DOHH2 (cell line): ENCODE results near the gene FGGY.

Experiments
- H3F3A ChIP-seq: fragments of 200-600 bp; sonication (generic), shearing (Covaris generic); 2 replicates; pipeline ENCODE4 v1.6.0; 2016; ENCODE audit warnings: antibody characterized with exemption, mild to moderate bottlenecking; ENCODE audit not compliant: control insufficient read depth, insufficient read depth
- H3K27ac ChIP-seq: fragments of 200-600 bp; sonication (generic); 2 replicates; pipeline ENCODE4 v1.5.1; 2014; ENCODE audit warnings: low read depth, mild to moderate bottlenecking, low read length, moderate library complexity
- H3K27me3 ChIP-seq: fragments of 200-600 bp; sonication (generic); 2 replicates; pipeline ENCODE4 v1.6.1; 2014; ENCODE audit warnings: mild to moderate bottlenecking, low read length, mixed read lengths; ENCODE audit not compliant: control insufficient read depth
- H3K36me3 ChIP-seq: fragments of 200-600 bp; sonication (generic); 2 replicates; pipeline ENCODE4 v1.6.1; 2014; ENCODE audit warnings: mild to moderate bottlenecking, low read length, moderate library complexity, mixed read lengths; ENCODE audit not compliant: control insufficient read depth
- H3K4me1 ChIP-seq: fragments of 200-600 bp; sonication (generic); 2 replicates; pipeline ENCODE4 v1.6.1; 2014; ENCODE audit warnings: mild to moderate bottlenecking, low read length, mixed read lengths; ENCODE audit not compliant: control insufficient read depth
- H3K4me2 ChIP-seq: fragments of 200-600 bp; sonication (generic); 2 replicates; pipeline ENCODE4 v1.6.0; 2014; ENCODE audit warnings: mild to moderate bottlenecking, low read length, moderate library complexity
- H3K4me3 ChIP-seq: fragments of 200-600 bp; sonication (generic); 2 replicates; pipeline ENCODE4 v1.5.1; 2014; ENCODE audit warnings: mild to moderate bottlenecking, low read length, mixed read lengths
- H3K79me2 ChIP-seq: fragments of 200-600 bp; sonication (generic); 2 replicates; pipeline ENCODE4 v1.6.1; 2014; ENCODE audit warnings: mild to moderate bottlenecking, low read length, mixed read lengths; ENCODE audit not compliant: control insufficient read depth
- H3K9me2 ChIP-seq: fragments of 200-600 bp; sonication (generic); replicated peaks from 2 replicates; pipeline ENCODE4 v1.6.1; 2014; ENCODE audit warnings: mild to moderate bottlenecking, low read length, mixed read lengths; ENCODE audit not compliant: control insufficient read depth
- H3K9me3 ChIP-seq: fragments of 200-600 bp; sonication (generic); 2 replicates; pipeline ENCODE4 v1.6.1; 2014; ENCODE audit warnings: antibody characterized with exemption, low read length, mixed read lengths; ENCODE audit not compliant: control insufficient read depth, insufficient read depth
- H4K20me1 ChIP-seq: fragments of 200-600 bp; sonication (generic); 2 replicates; pipeline ENCODE4 v1.6.0; 2014; ENCODE audit warnings: low read depth, mild to moderate bottlenecking, antibody characterized with exemption, low read length, moderate library complexity; ENCODE audit not compliant: control insufficient read depth, insufficient read depth
- EZH2phosphoT487 ChIP-seq: fragments of 200-600 bp; sonication (generic); IDR thresholded peaks from 2 replicates; pipeline ENCODE4 v1.6.1; 2017; ENCODE audit warnings: borderline replicate concordance, mild to moderate bottlenecking, antibody characterized with exemption, low read length, moderate library complexity, mixed read lengths
- TF ChIP-seq, protein P1 (sequence below): fragments of 200-600 bp; sonication (generic); IDR thresholded peaks from one replicate; pipeline ENCODE4 v1.5.1; 2014; ENCODE audit warnings: antibody characterized with exemption, mild to moderate bottlenecking, low read depth, low read length; ENCODE audit not compliant: poor library complexity, severe bottlenecking

Gene FGGY

DNA sequence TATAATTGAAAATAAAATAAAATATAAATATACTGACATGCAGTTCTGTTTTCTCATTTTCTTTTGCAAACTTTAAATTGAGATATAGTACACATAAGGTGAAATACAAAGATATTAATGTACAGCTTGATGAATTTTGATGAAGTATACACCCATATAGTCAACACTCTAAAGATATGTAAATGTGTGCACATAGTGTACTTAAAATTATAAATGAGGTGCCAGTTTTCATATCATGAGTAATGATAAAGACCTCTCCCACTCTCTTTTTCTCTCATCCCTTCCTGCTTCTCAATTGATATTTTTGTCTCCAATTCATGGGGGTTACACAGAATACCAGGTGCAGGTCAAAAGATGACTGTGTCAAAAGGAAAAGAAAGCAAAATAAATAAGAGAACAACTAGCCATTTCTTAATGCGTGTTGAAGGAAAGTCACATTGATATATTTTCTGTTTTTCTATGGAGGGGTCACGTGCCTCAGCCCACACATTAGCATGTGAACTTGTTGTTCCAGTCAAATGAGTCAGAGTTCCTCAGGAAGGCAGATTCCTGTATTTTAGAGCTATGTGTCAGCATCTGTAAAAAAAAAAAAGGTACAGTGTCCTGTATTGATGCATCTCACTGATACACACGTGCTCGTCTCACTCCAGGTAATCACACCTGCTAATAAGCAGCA is 453.6 kb downstream of the FGGY start:
- Histone ChIP-seq H3K9me2 (no peaks in the 10 kb centered on the region), H3K9me3 (no peaks in the 10 kb centered on the region), H3F3A (no peaks in the 10 kb centered on the region), H3K4me2 (no peak overlapping the region), H3K27ac (no peak overlapping the region), H3K4me3 (no peak overlapping the region), H4K20me1 (no peaks in the 10 kb centered on the region), H3K79me2 (no peaks in the 10 kb centered on the region), H3K27me3 (no peaks in the 10 kb centered on the region), H3K36me3 (no peaks in the 10 kb centered on the region), H3K4me1 (peaks cover 4% of the 10 kb centered on the region)
- TF ChIP-seq, protein P1, sequence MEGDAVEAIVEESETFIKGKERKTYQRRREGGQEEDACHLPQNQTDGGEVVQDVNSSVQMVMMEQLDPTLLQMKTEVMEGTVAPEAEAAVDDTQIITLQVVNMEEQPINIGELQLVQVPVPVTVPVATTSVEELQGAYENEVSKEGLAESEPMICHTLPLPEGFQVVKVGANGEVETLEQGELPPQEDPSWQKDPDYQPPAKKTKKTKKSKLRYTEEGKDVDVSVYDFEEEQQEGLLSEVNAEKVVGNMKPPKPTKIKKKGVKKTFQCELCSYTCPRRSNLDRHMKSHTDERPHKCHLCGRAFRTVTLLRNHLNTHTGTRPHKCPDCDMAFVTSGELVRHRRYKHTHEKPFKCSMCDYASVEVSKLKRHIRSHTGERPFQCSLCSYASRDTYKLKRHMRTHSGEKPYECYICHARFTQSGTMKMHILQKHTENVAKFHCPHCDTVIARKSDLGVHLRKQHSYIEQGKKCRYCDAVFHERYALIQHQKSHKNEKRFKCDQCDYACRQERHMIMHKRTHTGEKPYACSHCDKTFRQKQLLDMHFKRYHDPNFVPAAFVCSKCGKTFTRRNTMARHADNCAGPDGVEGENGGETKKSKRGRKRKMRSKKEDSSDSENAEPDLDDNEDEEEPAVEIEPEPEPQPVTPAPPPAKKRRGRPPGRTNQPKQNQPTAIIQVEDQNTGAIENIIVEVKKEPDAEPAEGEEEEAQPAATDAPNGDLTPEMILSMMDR: no peak

DNA sequence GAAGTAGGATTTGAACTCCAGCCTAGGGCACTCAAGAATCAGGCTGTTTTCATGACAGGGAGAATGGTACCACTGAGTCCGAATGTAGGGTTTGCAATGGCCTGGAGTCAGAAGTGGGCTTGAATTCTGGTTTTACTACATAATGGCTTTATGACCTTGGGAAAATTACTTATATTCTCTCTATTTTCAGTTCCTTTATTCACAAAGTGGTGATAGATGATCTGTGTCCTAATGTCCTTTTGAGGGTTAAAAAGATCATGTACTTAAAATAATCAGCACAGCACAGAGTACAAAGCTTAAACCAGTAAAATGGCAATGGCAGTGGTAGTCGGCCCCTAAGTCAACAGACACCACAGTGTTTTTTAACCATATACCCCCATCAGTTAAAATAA is 454.1 kb downstream of the FGGY start:
- H3K9me2 ChIP-seq: no peaks in the 10 kb centered on the region
- H3K4me3 ChIP-seq: no peak overlapping the region
- peaks cover 4% of the 10 kb centered on the region for H3K4me1 ChIP-seq
- no peak for TF ChIP-seq EZH2phosphoT487
- TF ChIP-seq, protein P1: no peak
- no peaks in the 10 kb centered on the region for H3K36me3 ChIP-seq
- no peak overlapping the region for H3K27ac ChIP-seq
- no peaks in the 10 kb centered on the region for H3K79me2 ChIP-seq
- no peak overlapping the region for H3K4me2 ChIP-seq
- no peaks in the 10 kb centered on the region for H3F3A ChIP-seq
- no peaks in the 10 kb centered on the region for H4K20me1 ChIP-seq
- no peaks in the 10 kb centered on the region for H3K9me3 ChIP-seq
- H3K27me3 ChIP-seq: no peaks in the 10 kb centered on the region

DNA sequence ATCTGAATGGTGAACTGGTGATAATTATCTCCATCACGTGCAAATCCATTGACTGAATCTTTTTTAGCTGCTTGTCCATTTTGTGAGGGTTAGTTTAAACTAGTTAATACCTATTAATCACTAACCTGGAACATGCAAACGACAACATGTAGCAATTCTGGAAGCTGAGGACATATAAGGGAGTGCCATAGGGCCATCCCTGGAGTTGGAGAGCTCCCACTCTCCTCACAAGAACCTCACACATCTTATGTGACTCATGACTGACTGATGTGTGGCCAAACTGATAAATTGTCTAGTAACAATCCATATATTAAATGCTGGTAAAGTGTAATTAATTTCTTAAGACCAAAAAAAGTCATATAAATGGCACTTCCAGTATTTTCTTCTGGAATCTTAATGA is 454.9 kb downstream of the FGGY start:
- Histone ChIP-seq H4K20me1 (no peaks in the 10 kb centered on the region), H3K36me3 (no peaks in the 10 kb centered on the region), H3F3A (no peaks in the 10 kb centered on the region), H3K4me3 (no peak overlapping the region), H3K9me2 (no peaks in the 10 kb centered on the region), H3K27me3 (no peaks in the 10 kb centered on the region), H3K79me2 (no peaks in the 10 kb centered on the region), H3K4me2 (no peak overlapping the region), H3K4me1 (peaks cover 4% of the 10 kb centered on the region), H3K27ac (no peak overlapping the region), H3K9me3 (no peaks in the 10 kb centered on the region)
- TF ChIP-seq, protein P1: no peak
- TF ChIP-seq EZH2phosphoT487: no peak
